LNCaP clone FGC (cell line): Measurements from ENCODE around the gene DHX16.

Source experiments
- DNase-seq: peaks from one replicate; pipeline ENCODE4 v3.0.0-alpha.2; 2011; ENCODE audit warnings: low read depth
- H3K4me3 ChIP-seq: 2 replicates; pipeline ENCODE4 v1.5.1; 2011; ENCODE audit warnings: mild to moderate bottlenecking, low read depth, low read length, control low read depth
- TF ChIP-seq, protein P1 (sequence below): IDR thresholded peaks from 2 replicates; pipeline ENCODE4 v1.5.1; 2012; ENCODE audit warnings: mild to moderate bottlenecking; ENCODE audit not compliant: control insufficient read depth, insufficient read depth; ENCODE audit errors: extremely low read depth

DHX16 gene

DNA sequence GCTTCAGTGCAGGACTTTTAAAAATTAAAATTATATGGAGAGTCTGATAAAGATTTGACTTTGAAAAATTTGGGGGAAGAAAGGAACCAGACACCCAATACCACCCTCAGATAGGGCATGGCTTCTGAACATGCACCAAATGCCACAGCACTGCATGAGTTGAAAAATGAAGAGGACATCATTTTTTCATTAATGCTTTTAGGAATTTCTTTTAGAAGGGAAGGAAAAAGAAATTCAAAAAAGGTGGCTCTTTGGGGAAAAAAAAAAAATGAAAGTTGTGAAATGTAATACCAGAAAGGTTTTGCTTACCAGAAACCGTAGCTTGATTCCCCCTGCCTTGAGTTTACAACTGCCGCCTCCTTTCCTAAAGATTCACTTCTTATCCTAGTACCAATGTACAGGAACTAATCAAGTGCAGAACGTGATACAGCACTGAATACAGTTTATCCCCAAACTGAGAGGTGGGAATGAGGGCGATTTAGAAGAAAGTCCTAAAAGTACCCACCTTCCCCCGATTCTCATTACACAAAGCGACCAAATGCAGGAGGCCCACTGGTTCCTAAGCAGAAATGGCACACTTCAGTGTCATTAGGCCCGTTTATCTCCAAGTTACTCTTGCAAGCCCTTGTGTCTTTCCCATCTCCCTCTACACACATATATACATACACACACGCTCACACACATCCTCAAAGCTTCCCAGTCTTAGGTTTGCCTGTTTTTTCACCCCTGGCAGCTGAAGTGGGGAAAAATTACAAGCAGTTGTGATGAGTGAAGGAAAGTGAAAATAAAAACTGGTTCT, 58.6 kb downstream of the DHX16 start:
- no peak overlapping the region; the same call in 1 of the 2 replicates for H3K4me3 ChIP-seq
- TF ChIP-seq, protein P1, sequence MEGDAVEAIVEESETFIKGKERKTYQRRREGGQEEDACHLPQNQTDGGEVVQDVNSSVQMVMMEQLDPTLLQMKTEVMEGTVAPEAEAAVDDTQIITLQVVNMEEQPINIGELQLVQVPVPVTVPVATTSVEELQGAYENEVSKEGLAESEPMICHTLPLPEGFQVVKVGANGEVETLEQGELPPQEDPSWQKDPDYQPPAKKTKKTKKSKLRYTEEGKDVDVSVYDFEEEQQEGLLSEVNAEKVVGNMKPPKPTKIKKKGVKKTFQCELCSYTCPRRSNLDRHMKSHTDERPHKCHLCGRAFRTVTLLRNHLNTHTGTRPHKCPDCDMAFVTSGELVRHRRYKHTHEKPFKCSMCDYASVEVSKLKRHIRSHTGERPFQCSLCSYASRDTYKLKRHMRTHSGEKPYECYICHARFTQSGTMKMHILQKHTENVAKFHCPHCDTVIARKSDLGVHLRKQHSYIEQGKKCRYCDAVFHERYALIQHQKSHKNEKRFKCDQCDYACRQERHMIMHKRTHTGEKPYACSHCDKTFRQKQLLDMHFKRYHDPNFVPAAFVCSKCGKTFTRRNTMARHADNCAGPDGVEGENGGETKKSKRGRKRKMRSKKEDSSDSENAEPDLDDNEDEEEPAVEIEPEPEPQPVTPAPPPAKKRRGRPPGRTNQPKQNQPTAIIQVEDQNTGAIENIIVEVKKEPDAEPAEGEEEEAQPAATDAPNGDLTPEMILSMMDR: no peak
- DNase-seq: no peak

- TF ChIP-seq, protein P1: no peak
- no peak for DNase-seq
- H3K4me3 ChIP-seq: no peak overlapping the region
Measured at GRCh38 chr6:30613251-30614043, 59.4 kb downstream of the DHX16 start.

DNA sequence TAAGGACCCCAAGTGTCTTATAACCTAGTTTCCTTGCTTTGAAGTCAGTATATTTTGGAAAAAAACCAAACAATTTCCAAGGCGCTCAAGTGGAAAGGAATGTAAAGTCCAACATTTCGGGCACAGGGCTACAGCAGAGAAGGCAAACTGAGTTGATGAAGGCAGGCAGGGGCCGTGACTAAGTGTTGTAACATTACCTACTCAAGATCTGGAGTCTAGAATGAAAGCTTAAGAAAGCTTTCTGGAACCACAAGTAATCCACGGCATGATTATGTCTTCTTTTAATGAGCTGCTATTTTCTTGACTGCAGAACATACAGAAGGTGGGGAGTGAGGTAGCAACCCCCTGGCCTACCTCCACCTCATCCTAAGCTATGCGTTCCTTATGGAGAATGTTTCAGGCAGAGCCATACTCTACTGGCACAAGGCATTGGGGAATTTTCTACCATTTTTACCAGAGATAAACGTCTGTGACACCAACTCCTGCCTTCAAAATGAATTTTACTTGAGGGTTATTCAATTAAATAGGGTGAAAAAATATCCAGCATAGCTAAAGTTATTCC, 60.0 kb downstream of the DHX16 start:
- no peak overlapping the region for H3K4me3 ChIP-seq
- no peak for DNase-seq
- TF ChIP-seq, protein P1: no peak

DNA sequence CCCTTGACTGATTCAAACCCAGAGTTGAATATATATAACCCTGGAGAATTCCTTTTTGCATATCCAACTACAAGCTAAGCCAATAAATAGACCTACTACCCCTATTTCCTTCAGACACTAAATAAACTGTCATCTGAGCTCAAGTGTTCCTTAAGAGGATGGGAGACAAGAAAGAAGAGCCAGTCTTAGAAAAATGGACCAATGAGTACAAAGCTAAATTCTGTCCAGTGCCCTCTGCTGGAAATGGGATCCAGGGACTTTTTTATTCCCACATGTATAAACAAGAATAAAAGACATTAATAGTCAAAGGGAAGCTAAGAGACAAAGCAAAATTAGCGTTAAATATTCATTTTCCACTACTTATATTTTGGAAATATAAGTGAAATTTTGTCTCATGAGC, 60.6 kb downstream of the DHX16 start:
- TF ChIP-seq, protein P1: peak; percentile 32; the same call in 1 of the 2 replicates
- H3K4me3 ChIP-seq: no peak overlapping the region
- DNase-seq: no peak

DNA sequence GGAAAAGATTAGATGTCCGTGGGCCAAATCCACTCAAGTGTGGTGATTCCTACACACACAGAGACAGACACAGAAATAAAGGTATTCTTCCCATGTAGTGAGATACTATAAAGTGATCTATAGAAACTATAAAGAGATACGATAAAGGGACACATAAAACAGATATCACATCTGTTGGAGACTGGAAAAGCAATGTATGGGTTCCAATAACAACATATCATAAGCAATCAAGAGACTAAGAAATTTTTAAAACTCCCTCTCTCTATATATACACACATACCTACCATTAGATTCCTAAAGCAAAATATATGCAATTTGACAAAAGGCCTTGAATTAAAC, 61.0 kb downstream of the DHX16 start:
- DNase-seq: no peak
- TF ChIP-seq, protein P1: no peak
- no peak overlapping the region for H3K4me3 ChIP-seq

- DNase-seq: no peak
- no peak overlapping the region for H3K4me3 ChIP-seq
- TF ChIP-seq, protein P1: no peak
Measured at GRCh38 chr6:30611150-30611855, 61.5 kb downstream of the DHX16 start.
